HepG2 (cell line): ENCODE results near the gene TMCC2. TPM values are rescaled to one million over a fixed set of nuclear protein-coding genes. Genes with fewer than 3 reads are reported as not detected.
A peak's percentile ranks its signal among the peaks of the same experiment; 100 is the strongest.

Experiments used
- CCDC6 ChIP-seq: sonication (generic); formaldehyde crosslinking; IDR thresholded peaks from 2 replicates; pipeline ENCODE4 v1.8.1; 2022; ENCODE audit warnings: mild to moderate bottlenecking, missing genetic modification reagents, moderate library complexity
- ELF4 ChIP-seq: sonication (generic); formaldehyde crosslinking; IDR thresholded peaks from 2 replicates; pipeline ENCODE4 v1.5.0; 2020; ENCODE audit warnings: missing genetic modification reagents, mild to moderate bottlenecking, moderate library complexity, borderline replicate concordance
- GATAD2A ChIP-seq: IDR thresholded peaks from 2 replicates; pipeline ENCODE4 v1.6.1; 2016
- HNRNPL ChIP-seq: fragments of 200-400 bp; formaldehyde crosslinking; IDR thresholded peaks from 2 replicates; pipeline ENCODE4 v1.6.1; 2017; ENCODE audit warnings: mild to moderate bottlenecking, low read depth, low read length
- HOXA9 ChIP-seq: sonication (generic); formaldehyde crosslinking; IDR thresholded peaks from 2 replicates; pipeline ENCODE4 v1.8.1; 2022; ENCODE audit warnings: missing genetic modification reagents, mild to moderate bottlenecking, moderate library complexity, borderline replicate concordance
- MATR3 ChIP-seq: sonication (generic); formaldehyde crosslinking; IDR thresholded peaks from 2 replicates; pipeline ENCODE4 v1.4.0; 2020; ENCODE audit warnings: missing genetic modification reagents
- MBD4 ChIP-seq: IDR thresholded peaks from 2 replicates; pipeline ENCODE4 v1.6.1; 2012; ENCODE audit warnings: low read length, inconsistent platforms, borderline replicate concordance
- NFIC ChIP-seq: IDR thresholded peaks from 2 replicates; pipeline ENCODE4 v1.6.1; 2012; ENCODE audit warnings: mild to moderate bottlenecking, low read length, inconsistent platforms
- RARG ChIP-seq: sonication (generic); formaldehyde crosslinking; IDR thresholded peaks from 2 replicates; pipeline ENCODE4 v1.4.0; 2020; ENCODE audit warnings: low read depth, mild to moderate bottlenecking, missing genetic modification reagents
- RFXAP ChIP-seq: sonication (generic); formaldehyde crosslinking; IDR thresholded peaks from 2 replicates; pipeline ENCODE4 v1.4.0; 2020; ENCODE audit warnings: missing genetic modification reagents, borderline replicate concordance
- RNF2 ChIP-seq: fragments of 450-650 bp; conservative IDR thresholded peaks from 2 replicates; pipeline ENCODE4 v1.6.1; 2016; ENCODE audit warnings: low read depth
- SP1 ChIP-seq, 2 experiments: fragments of 450-650 bp in 1 of 2; sonication (generic) in 1 of 2; formaldehyde crosslinking in 1 of 2; IDR thresholded peaks; 2 replicates each; pipeline versions ENCODE4 v1.4.0 to v1.6.1; 2016 to 2020; ENCODE audit warnings: missing genetic modification reagents in 1 of 2
- STAT5B ChIP-seq: sonication (generic); formaldehyde crosslinking; IDR thresholded peaks from 2 replicates; pipeline ENCODE4 v1.4.0; 2020; ENCODE audit warnings: missing genetic modification reagents
- SYNCRIP ChIP-seq: fragments of 200-400 bp; formaldehyde crosslinking; IDR thresholded peaks from 2 replicates; pipeline ENCODE4 v1.6.1; 2018; ENCODE audit warnings: mild to moderate bottlenecking, low read depth, low read length; ENCODE audit not compliant: insufficient read depth
- ZBTB1 ChIP-seq: sonication (generic); formaldehyde crosslinking; IDR thresholded peaks from 2 replicates; pipeline ENCODE4 v1.4.0; 2020; ENCODE audit warnings: missing genetic modification reagents, borderline replicate concordance
- ZMYM4 ChIP-seq: sonication (generic); formaldehyde crosslinking; IDR thresholded peaks from 2 replicates; pipeline ENCODE4 v1.8.1; 2023; ENCODE audit warnings: mild to moderate bottlenecking, missing genetic modification reagents
- ZNF749 ChIP-seq: sonication (generic); formaldehyde crosslinking; IDR thresholded peaks from 2 replicates; pipeline ENCODE4 v1.8.0; 2022; ENCODE audit warnings: mild to moderate bottlenecking, missing genetic modification reagents, moderate library complexity, borderline replicate concordance
- polyA plus RNA-seq, 8 experiments: library from polyadenylated mRNA; depleted of rRNA in 3 of 8; stranded (reverse) in 7 of 8; unstranded in 1 of 8; fragments of >200 nt; fragmentation: Illumina TruSeq in 4 of 8; extraction: Trizol in 4 of 8; gene quantifications; 2 replicates each; pipeline versions ENCODE4 v1.2.1 to v1.2.3, GENCODE V29; 2011 to 2016; ENCODE audit warnings: low read depth in 4 of 8, missing spikeins in 1 of 8, mixed read lengths in 1 of 8; ENCODE audit not compliant: insufficient read depth in 1 of 8
- total RNA-seq, 5 experiments: library from RNA; depleted of rRNA; stranded (reverse); fragments of >200 nt; fragmentation: Illumina TruSeq; extraction: Trizol; gene quantifications; 2 replicates each; pipeline ENCODE4 v1.2.3, GENCODE V29; 2016; ENCODE audit warnings: low read depth in 1 of 5
- TF ChIP-seq, protein P1 (sequence below): sonication (generic); formaldehyde crosslinking; IDR thresholded peaks from 2 replicates; pipeline ENCODE4 v1.4.0; 2020; ENCODE audit warnings: missing genetic modification reagents, borderline replicate concordance
- TF ChIP-seq, protein P2 (sequence below): sonication (generic); formaldehyde crosslinking; conservative IDR thresholded peaks from 2 replicates; pipeline ENCODE4 v1.5.0; 2020; ENCODE audit warnings: missing genetic modification reagents
- TF ChIP-seq, protein P3 (sequence below): fragments of 450-650 bp; IDR thresholded peaks from 2 replicates; pipeline ENCODE4 v1.6.1; 2017
- TF ChIP-seq, protein P4 (sequence below): IDR thresholded peaks from 2 replicates; pipeline ENCODE4 v1.6.1; 2016
- TF ChIP-seq, protein P5 (sequence below): sonication (generic); formaldehyde crosslinking; IDR thresholded peaks from 2 replicates; pipeline ENCODE4 v1.4.0; 2020; ENCODE audit warnings: mild to moderate bottlenecking, missing genetic modification reagents, borderline replicate concordance
- TF ChIP-seq, protein P6 (sequence below): IDR thresholded peaks from 2 replicates; pipeline ENCODE4 v1.6.1; 2012; ENCODE audit warnings: inconsistent platforms

TMCC2 gene
- total and polyA plus RNA-seq, 2 of the 13 experiments (the other 11 are each of a cell fraction or from before 2014, with no cell fraction given): 0.12 to 0.24 TPM

DNA sequence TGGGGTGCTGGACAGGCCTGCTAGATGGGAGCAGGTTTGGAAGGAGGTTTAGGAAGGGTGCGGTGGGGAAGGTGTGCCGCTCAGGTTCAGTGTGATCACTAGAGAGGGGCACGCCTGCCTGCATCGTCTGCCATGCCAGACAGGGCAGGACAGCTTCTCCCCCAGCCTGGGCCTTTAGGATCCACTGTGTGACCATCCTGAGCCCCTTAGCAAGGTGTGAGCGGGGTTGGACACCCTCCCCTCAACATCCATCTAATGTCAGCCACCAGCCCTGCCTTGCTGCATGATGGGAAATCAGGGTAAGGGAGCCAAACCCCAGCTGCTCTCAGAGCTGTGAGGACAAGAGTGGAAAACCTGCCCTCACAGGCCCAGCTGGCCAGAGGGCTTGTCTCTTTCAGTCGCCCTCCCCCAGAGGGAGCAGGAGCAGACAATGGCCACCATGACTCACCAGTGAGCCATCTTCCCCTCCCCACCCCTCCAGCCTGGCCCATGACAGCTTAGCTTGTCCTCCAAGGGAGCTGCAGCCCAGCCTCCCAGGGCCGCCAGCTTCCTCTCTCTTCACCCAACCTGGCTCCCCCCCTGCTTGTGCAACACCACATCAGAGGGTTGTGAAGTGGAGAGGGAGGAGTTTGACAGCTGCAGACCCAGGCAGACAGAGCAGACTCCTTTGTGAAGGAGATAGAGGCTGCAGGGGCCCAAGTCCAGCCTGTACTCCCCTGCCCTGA lies 56.8 kb downstream of the TMCC2 start (continued):
- TF ChIP-seq, protein P1, sequence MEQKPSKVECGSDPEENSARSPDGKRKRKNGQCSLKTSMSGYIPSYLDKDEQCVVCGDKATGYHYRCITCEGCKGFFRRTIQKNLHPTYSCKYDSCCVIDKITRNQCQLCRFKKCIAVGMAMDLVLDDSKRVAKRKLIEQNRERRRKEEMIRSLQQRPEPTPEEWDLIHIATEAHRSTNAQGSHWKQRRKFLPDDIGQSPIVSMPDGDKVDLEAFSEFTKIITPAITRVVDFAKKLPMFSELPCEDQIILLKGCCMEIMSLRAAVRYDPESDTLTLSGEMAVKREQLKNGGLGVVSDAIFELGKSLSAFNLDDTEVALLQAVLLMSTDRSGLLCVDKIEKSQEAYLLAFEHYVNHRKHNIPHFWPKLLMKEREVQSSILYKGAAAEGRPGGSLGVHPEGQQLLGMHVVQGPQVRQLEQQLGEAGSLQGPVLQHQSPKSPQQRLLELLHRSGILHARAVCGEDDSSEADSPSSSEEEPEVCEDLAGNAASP: peak; percentile 63; the same call in 1 of the 2 replicates
- TF ChIP-seq, protein P2, sequence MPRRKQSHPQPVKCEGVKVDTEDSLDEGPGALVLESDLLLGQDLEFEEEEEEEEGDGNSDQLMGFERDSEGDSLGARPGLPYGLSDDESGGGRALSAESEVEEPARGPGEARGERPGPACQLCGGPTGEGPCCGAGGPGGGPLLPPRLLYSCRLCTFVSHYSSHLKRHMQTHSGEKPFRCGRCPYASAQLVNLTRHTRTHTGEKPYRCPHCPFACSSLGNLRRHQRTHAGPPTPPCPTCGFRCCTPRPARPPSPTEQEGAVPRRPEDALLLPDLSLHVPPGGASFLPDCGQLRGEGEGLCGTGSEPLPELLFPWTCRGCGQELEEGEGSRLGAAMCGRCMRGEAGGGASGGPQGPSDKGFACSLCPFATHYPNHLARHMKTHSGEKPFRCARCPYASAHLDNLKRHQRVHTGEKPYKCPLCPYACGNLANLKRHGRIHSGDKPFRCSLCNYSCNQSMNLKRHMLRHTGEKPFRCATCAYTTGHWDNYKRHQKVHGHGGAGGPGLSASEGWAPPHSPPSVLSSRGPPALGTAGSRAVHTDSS (CRISPR knock-in tag): no peak
- TF ChIP-seq ZMYM4 (CRISPR knock-in tag) (no peak), ZNF749 (CRISPR knock-in tag) (no peak), SYNCRIP (no peak), NFIC (no peak), SP1 (IDR thresholded peaks at IDR 0.05) (no peak), SP1 (CRISPR knock-in tag; IDR thresholded peaks at IDR 0.05) (peak; percentile 51), HOXA9 (CRISPR knock-in tag) (no peak), RFXAP (no peak), STAT5B (no peak), MATR3 (CRISPR knock-in tag) (no peak), ZBTB1 (CRISPR knock-in tag) (no peak), ELF4 (CRISPR knock-in tag) (no peak), RARG (CRISPR knock-in tag) (no peak), MBD4 (no peak), HNRNPL (peak; percentile 77), CCDC6 (CRISPR knock-in tag) (no peak), GATAD2A (CRISPR knock-in tag) (peak; percentile 87), RNF2 (no peak)
- TF ChIP-seq, protein P3, sequence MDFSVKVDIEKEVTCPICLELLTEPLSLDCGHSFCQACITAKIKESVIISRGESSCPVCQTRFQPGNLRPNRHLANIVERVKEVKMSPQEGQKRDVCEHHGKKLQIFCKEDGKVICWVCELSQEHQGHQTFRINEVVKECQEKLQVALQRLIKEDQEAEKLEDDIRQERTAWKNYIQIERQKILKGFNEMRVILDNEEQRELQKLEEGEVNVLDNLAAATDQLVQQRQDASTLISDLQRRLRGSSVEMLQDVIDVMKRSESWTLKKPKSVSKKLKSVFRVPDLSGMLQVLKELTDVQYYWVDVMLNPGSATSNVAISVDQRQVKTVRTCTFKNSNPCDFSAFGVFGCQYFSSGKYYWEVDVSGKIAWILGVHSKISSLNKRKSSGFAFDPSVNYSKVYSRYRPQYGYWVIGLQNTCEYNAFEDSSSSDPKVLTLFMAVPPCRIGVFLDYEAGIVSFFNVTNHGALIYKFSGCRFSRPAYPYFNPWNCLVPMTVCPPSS: no peak
- TF ChIP-seq, protein P4, sequence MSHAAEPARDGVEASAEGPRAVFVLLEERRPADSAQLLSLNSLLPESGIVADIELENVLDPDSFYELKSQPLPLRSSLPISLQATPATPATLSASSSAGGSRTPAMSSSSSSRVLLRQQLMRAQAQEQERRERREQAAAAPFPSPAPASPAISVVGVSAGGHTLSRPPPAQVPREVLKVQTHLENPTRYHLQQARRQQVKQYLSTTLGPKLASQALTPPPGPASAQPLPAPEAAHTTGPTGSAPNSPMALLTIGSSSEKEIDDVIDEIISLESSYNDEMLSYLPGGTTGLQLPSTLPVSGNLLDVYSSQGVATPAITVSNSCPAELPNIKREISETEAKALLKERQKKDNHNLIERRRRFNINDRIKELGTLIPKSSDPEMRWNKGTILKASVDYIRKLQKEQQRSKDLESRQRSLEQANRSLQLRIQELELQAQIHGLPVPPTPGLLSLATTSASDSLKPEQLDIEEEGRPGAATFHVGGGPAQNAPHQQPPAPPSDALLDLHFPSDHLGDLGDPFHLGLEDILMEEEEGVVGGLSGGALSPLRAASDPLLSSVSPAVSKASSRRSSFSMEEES (CRISPR knock-in tag): peak; percentile 49; the same call in 1 of the 2 replicates
- TF ChIP-seq, protein P5, sequence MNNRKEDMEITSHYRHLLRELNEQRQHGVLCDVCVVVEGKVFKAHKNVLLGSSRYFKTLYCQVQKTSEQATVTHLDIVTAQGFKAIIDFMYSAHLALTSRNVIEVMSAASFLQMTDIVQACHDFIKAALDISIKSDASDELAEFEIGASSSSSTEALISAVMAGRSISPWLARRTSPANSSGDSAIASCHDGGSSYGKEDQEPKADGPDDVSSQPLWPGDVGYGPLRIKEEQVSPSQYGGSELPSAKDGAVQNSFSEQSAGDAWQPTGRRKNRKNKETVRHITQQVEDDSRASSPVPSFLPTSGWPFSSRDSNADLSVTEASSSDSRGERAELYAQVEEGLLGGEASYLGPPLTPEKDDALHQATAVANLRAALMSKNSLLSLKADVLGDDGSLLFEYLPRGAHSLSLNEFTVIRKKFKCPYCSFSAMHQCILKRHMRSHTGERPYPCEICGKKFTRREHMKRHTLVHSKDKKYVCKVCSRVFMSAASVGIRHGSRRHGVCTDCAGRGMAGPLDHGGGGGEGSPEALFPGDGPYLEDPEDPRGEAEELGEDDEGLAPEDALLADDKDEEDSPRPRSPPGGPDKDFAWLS (CRISPR knock-in tag): no peak
- TF ChIP-seq, protein P6, sequence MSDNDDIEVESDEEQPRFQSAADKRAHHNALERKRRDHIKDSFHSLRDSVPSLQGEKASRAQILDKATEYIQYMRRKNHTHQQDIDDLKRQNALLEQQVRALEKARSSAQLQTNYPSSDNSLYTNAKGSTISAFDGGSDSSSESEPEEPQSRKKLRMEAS: no peak; the same call in 1 of the 2 replicates
